HepG2 (cell line): ENCODE measurements around the gene MYO16. TPM values are rescaled to one million over a fixed set of nuclear protein-coding genes. Genes with fewer than 3 reads are reported as not detected.

Experiments used
- ATAC-seq: fragments of 200-7000 bp; cut with Tn5 transposase; 3 replicates; pipeline ENCODE4 v1.9.1; 2020; ENCODE audit warnings: mild to moderate bottlenecking, moderate library complexity
- BruUV-seq: library from RNA; stranded (reverse); fragments of 400-500 nt; replicated peaks from 2 replicates; lab custom pipeline; 2021; lab: Mats Ljungman, UMichigan
- CTCF ChIA-PET: fragments of 300-600 bp; formaldehyde crosslinking; extraction: SDS; loops from one replicate; lab custom pipeline; 2021; ENCODE audit warnings: low total read pairs, inconsistent platforms, low intra/inter-chr PET ratio; lab: Yijun Ruan, JAX
- POLR2A ChIA-PET: fragments of 350-600 bp; sonication (Branson Sonifier 250); formaldehyde crosslinking; loops from one replicate; lab custom pipeline; 2020; ENCODE audit warnings: antibody characterized with exemption, inconsistent platforms; lab: Yijun Ruan, JAX
- DNase-seq: peaks from one replicate; pipeline ENCODE4 v3.0.0-alpha.2; 2015; ENCODE audit warnings: low spot score
- FAIRE-seq: peaks from 3 replicates; lab custom pipeline; 2011; peaks lifted over from hg19 to GRCh38; lab: Jason Lieb, UNC
- H2AFZ ChIP-seq: one replicate; pipeline ENCODE4 v1.6.1; 2011; ENCODE audit warnings: low read length, inconsistent platforms
- H3K27ac ChIP-seq: fragments of 300-600 bp; 3 replicates; pipeline ENCODE4 v1.8.0; 2011; ENCODE audit warnings: mixed run types, mild to moderate bottlenecking, mixed read lengths, low read length, inconsistent platforms; ENCODE audit not compliant: insufficient read depth; ENCODE audit errors: extremely low read length
- H3K27me3 ChIP-seq, 2 experiments: fragments of 200-600 bp in 1 of 2; 2 replicates in 1 of 2; 3 replicates in 1 of 2; pipeline versions ENCODE4 v1.6.0 to v1.8.0; 2011; ENCODE audit warnings: low read length in 2 of 2, mild to moderate bottlenecking in 2 of 2, moderate library complexity in 2 of 2, inconsistent platforms in 1 of 2; ENCODE audit not compliant: insufficient read depth in 2 of 2, control insufficient read depth in 1 of 2
- H3K36me3 ChIP-seq, 2 experiments: fragments of 200-600 bp in 1 of 2; replicated peaks in 1 of 2; 2 replicates in 1 of 2; 3 replicates in 1 of 2; pipeline versions ENCODE4 v1.5.1 to v1.8.0; 2011; ENCODE audit warnings: low read length in 2 of 2, inconsistent platforms in 1 of 2; ENCODE audit not compliant: insufficient read depth in 2 of 2, control insufficient read depth in 1 of 2
- H3K4me1 ChIP-seq: 2 replicates; pipeline ENCODE4 v1.5.1; 2012; ENCODE audit warnings: low read length, inconsistent platforms; ENCODE audit not compliant: insufficient read depth
- H3K4me2 ChIP-seq: 2 replicates; pipeline ENCODE4 v1.6.0; 2011; ENCODE audit warnings: low read depth, low read length, inconsistent platforms
- H3K4me3 ChIP-seq, 3 experiments: fragments of 200-600 bp in 1 of 3; sonication (generic), shearing (Covaris generic) in 1 of 3; replicated peaks in 1 of 3; 2 replicates each; pipeline ENCODE4 v1.5.1; 2011 to 2016; ENCODE audit warnings: low read length in 3 of 3, inconsistent platforms in 2 of 3, low read depth in 2 of 3, mild to moderate bottlenecking in 2 of 3, control low read depth in 1 of 3, mixed read lengths in 1 of 3; ENCODE audit not compliant: insufficient read depth in 1 of 3
- H3K79me2 ChIP-seq: one replicate; pipeline ENCODE4 v1.6.1; 2011; ENCODE audit warnings: low read length, inconsistent platforms; ENCODE audit not compliant: insufficient read depth
- H3K9ac ChIP-seq: 2 replicates; pipeline ENCODE4 v1.6.0; 2011; ENCODE audit warnings: mild to moderate bottlenecking, low read depth, low read length, inconsistent platforms; ENCODE audit not compliant: insufficient read depth
- H3K9me3 ChIP-seq: 2 replicates; pipeline ENCODE4 v1.5.1; 2012; ENCODE audit warnings: mild to moderate bottlenecking, low read length
- H4K20me1 ChIP-seq: 2 replicates; pipeline ENCODE4 v1.6.0; 2011; ENCODE audit warnings: inconsistent platforms, mild to moderate bottlenecking, low read length, moderate library complexity; ENCODE audit not compliant: insufficient read depth
- JUND ChIP-seq: sonication (generic); formaldehyde crosslinking; IDR thresholded peaks from 2 replicates; pipeline ENCODE4 v1.8.0; 2022; ENCODE audit warnings: mild to moderate bottlenecking, missing genetic modification reagents
- MIXL1 ChIP-seq: IDR thresholded peaks from 2 replicates; pipeline ENCODE4 v1.6.1; 2016
- NFKB2 ChIP-seq: sonication (generic); formaldehyde crosslinking; IDR thresholded peaks from 2 replicates; pipeline ENCODE4 v1.4.0; 2020; ENCODE audit warnings: missing genetic modification reagents, borderline replicate concordance
- PHF20 ChIP-seq: sonication (generic); formaldehyde crosslinking; IDR thresholded peaks from 2 replicates; pipeline ENCODE4 v1.5.0; 2020; ENCODE audit warnings: mild to moderate bottlenecking, missing genetic modification reagents
- PHF8 ChIP-seq: sonication (generic); formaldehyde crosslinking; IDR thresholded peaks from 2 replicates; pipeline ENCODE4 v1.5.0; 2020; ENCODE audit warnings: missing genetic modification reagents
- RBAK ChIP-seq: sonication (generic); formaldehyde crosslinking; IDR thresholded peaks from 2 replicates; pipeline ENCODE4 v1.5.1; 2020; ENCODE audit warnings: mild to moderate bottlenecking, missing genetic modification reagents
- RFXAP ChIP-seq: sonication (generic); formaldehyde crosslinking; IDR thresholded peaks from 2 replicates; pipeline ENCODE4 v1.4.0; 2020; ENCODE audit warnings: missing genetic modification reagents, borderline replicate concordance
- TAF1 ChIP-seq: sonication (generic); formaldehyde crosslinking; IDR thresholded peaks from 2 replicates; pipeline ENCODE4 v1.4.0; 2020; ENCODE audit warnings: missing genetic modification reagents
- ZBTB42 ChIP-seq: sonication (generic); formaldehyde crosslinking; IDR thresholded peaks from 2 replicates; pipeline ENCODE4 v1.5.0; 2020; ENCODE audit warnings: mild to moderate bottlenecking, missing genetic modification reagents
- ZEB1 ChIP-seq: IDR thresholded peaks from 2 replicates; pipeline ENCODE4 v1.6.1; 2012; ENCODE audit warnings: mild to moderate bottlenecking, low read depth, inconsistent platforms; ENCODE audit not compliant: insufficient replicate concordance
- ZNF510 ChIP-seq: sonication (generic); formaldehyde crosslinking; IDR thresholded peaks from 2 replicates; pipeline ENCODE4 v1.4.0; 2020; ENCODE audit warnings: low read depth, mild to moderate bottlenecking, missing genetic modification reagents
- ZNF546 ChIP-seq: sonication (generic); formaldehyde crosslinking; conservative IDR thresholded peaks from 2 replicates; pipeline ENCODE4 v1.8.1; 2023; ENCODE audit warnings: mild to moderate bottlenecking, missing genetic modification reagents
- WGBS: methylation state at CpG from one replicate; pipeline ENCODE4 v1.1.6; 2017; ENCODE audit warnings: low lambda C conversion rate; 5-methylcytosine and 5-hydroxymethylcytosine counted together
- in situ Hi-C: cut with HindIII; loops from 2 replicates; pipeline ENCODE4 v1.10.0; 2017; ENCODE audit warnings: low pct_unique_long_range_greater_than_20kb; ENCODE audit not compliant: extremely low pct_ligation_motif_present
- intact Hi-C: fragments of 100-400 bp; cut with micrococcal nuclease; formaldehyde crosslinking; loops from one replicate; pipeline ENCODE4 v1.10.0; 2022; ENCODE audit not compliant: unreplicated experiment
- polyA plus RNA-seq, 8 experiments: library from polyadenylated mRNA; depleted of rRNA in 3 of 8; stranded (reverse) in 7 of 8; unstranded in 1 of 8; fragments of >200 nt; fragmentation: Illumina TruSeq in 4 of 8; extraction: Trizol in 4 of 8; gene quantifications; 2 replicates each; pipeline versions ENCODE4 v1.2.1 to v1.2.3, GENCODE V29; 2011 to 2016; ENCODE audit warnings: low read depth in 4 of 8, missing spikeins in 1 of 8, mixed read lengths in 1 of 8; ENCODE audit not compliant: insufficient read depth in 1 of 8
- total RNA-seq, 5 experiments: library from RNA; depleted of rRNA; stranded (reverse); fragments of >200 nt; fragmentation: Illumina TruSeq; extraction: Trizol; gene quantifications; 2 replicates each; pipeline ENCODE4 v1.2.3, GENCODE V29; 2016; ENCODE audit warnings: low read depth in 1 of 5
- TF ChIP-seq, protein P1 (sequence below): sonication (generic); formaldehyde crosslinking; IDR thresholded peaks from 2 replicates; pipeline ENCODE4 v1.5.1; 2020; ENCODE audit warnings: missing genetic modification reagents, mild to moderate bottlenecking, borderline replicate concordance
- TF ChIP-seq, protein P2 (sequence below): sonication (generic); formaldehyde crosslinking; IDR thresholded peaks from 2 replicates; pipeline ENCODE4 v1.4.0; 2020; ENCODE audit warnings: missing genetic modification reagents
- TF ChIP-seq, protein P3 (sequence below): sonication (generic); formaldehyde crosslinking; IDR thresholded peaks from 2 replicates; pipeline ENCODE4 v1.4.0; 2020; ENCODE audit warnings: low read depth, missing genetic modification reagents
- TF ChIP-seq, protein P4 (sequence below): sonication (generic); formaldehyde crosslinking; IDR thresholded peaks from 2 replicates; pipeline ENCODE4 v1.4.0; 2020; ENCODE audit warnings: mild to moderate bottlenecking, missing genetic modification reagents

Gene MYO16
- total and polyA plus RNA-seq, 2 of the 13 experiments (the other 11 are each of a cell fraction or from before 2014, with no cell fraction given): not detected

DNA sequence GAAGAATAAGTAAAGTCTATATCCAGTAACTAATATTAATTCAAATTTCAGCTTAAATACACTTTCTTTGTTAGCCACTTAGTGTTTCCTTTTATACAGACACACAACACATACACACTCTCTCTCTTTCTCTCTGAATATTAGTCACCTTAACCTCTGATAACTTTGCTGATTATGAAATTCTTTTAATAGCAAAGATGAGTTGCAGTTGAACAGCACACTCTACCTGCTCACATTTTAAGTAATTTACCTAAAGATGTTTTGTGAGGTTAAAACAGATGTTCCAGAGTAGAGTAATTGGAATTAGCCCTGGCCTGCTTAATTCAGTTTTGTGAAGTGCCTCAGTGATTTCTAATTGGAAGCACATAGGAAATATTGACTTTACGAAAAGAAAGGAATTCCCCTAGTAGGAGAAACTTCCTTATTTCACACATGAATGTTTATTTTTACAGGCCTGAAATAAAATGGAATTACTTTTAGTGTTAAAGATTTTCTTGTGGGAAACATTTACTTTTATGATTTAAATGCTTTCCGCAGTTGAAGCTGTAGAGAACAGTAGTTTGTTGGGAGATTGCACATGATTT, 184.3 kb downstream of the MYO16 start (continued):
- TF ChIP-seq, protein P1, sequence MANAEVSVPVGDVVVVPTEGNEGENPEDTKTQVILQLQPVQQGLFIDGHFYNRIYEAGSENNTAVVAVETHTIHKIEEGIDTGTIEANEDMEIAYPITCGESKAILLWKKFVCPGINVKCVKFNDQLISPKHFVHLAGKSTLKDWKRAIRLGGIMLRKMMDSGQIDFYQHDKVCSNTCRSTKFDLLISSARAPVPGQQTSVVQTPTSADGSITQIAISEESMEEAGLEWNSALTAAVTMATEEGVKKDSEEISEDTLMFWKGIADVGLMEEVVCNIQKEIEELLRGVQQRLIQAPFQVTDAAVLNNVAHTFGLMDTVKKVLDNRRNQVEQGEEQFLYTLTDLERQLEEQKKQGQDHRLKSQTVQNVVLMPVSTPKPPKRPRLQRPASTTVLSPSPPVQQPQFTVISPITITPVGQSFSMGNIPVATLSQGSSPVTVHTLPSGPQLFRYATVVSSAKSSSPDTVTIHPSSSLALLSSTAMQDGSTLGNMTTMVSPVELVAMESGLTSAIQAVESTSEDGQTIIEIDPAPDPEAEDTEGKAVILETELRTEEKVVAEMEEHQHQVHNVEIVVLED (CRISPR knock-in tag): no peak
- no peak for TF ChIP-seq RBAK (CRISPR knock-in tag)
- no peak for TF ChIP-seq JUND (CRISPR knock-in tag)
- TF ChIP-seq TAF1 (CRISPR knock-in tag): no peak
- TF ChIP-seq, all 625 proteins: peak for 0

DNA sequence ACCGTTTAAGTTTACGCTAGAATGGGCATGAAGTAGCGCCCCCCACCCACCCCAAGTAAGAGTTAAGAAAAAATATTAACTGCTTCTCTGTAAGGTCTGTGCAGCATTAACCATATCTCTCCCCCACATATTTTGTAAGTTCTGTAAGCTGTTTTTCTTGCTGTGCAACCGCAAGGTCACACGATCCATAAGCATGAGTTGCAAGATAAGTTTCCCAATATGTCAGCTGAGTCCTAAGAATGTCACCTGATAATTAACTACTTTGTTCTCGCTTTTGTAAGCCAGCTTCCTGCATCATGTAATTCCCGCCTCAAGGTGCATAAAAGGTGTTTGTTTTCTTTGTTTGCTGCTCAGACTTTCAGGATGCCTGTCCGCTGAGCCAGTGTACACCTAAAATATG, 187.0 kb downstream of the MYO16 start:
- Histone ChIP-seq H3K27ac (no peak overlapping the region), H2AFZ (no peak overlapping the region), H3K79me2 (no peaks in the 10 kb centered on the region), H3K9me3 (0 out of 2 replicates have a peak, but pooled peaks cover 20% of the 10 kb centered on the region), H3K36me3 (no peaks in the 10 kb centered on the region), H4K20me1 (no peaks in the 10 kb centered on the region), H3K4me2 (no peak overlapping the region), H3K4me1 (no peaks in the 10 kb centered on the region), H3K9ac (no peak overlapping the region), H3K27me3 (no peaks in the 10 kb centered on the region), H3K4me3 (no peak overlapping the region)
- intact Hi-C loops: no loop called here
- no peak for DNase-seq
- CTCF ChIA-PET: no interaction called here
- POLR2A ChIA-PET: no interaction called here
- no TSS peak for BruUV-seq
- ATAC-seq: no peak
- in situ Hi-C loops: no loop called here
- WGBS: 29% methylated on average over 8 of the region's 8 CpGs
- no peak for FAIRE-seq
- TF ChIP-seq PHF20 (CRISPR knock-in tag) (no peak), PHF8 (CRISPR knock-in tag) (no peak), ZNF510 (no peak), RFXAP (no peak), ZNF546 (CRISPR knock-in tag) (no peak), ZEB1 (no peak), ZBTB42 (CRISPR knock-in tag) (no peak), NFKB2 (no peak), MIXL1 (CRISPR knock-in tag) (no peak)
- TF ChIP-seq, protein P2, sequence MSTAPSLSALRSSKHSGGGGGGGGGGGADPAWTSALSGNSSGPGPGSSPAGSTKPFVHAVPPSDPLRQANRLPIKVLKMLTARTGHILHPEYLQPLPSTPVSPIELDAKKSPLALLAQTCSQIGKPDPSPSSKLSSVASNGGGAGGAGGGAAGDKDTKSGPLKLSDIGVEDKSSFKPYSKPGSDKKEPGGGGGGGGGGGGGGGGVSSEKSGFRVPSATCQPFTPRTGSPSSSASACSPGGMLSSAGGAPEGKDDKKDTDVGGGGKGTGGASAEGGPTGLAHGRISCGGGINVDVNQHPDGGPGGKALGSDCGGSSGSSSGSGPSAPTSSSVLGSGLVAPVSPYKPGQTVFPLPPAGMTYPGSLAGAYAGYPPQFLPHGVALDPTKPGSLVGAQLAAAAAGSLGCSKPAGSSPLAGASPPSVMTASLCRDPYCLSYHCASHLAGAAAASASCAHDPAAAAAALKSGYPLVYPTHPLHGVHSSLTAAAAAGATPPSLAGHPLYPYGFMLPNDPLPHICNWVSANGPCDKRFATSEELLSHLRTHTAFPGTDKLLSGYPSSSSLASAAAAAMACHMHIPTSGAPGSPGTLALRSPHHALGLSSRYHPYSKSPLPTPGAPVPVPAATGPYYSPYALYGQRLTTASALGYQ: no peak
- TF ChIP-seq, protein P3, sequence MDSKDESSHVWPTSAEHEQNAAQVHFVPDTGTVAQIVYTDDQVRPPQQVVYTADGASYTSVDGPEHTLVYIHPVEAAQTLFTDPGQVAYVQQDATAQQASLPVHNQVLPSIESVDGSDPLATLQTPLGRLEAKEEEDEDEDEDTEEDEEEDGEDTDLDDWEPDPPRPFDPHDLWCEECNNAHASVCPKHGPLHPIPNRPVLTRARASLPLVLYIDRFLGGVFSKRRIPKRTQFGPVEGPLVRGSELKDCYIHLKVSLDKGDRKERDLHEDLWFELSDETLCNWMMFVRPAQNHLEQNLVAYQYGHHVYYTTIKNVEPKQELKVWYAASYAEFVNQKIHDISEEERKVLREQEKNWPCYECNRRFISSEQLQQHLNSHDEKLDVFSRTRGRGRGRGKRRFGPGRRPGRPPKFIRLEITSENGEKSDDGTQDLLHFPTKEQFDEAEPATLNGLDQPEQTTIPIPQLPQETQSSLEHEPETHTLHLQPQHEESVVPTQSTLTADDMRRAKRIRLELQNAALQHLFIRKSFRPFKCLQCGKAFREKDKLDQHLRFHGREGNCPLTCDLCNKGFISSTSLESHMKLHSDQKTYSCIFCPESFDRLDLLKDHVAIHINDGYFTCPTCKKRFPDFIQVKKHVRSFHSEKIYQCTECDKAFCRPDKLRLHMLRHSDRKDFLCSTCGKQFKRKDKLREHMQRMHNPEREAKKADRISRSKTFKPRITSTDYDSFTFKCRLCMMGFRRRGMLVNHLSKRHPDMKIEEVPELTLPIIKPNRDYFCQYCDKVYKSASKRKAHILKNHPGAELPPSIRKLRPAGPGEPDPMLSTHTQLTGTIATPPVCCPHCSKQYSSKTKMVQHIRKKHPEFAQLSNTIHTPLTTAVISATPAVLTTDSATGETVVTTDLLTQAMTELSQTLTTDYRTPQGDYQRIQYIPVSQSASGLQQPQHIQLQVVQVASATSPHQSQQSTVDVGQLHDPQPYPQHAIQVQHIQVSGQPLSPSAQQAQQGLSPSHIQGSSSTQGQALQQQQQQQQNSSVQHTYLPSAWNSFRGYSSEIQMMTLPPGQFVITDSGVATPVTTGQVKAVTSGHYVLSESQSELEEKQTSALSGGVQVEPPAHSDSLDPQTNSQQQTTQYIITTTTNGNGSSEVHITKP (CRISPR knock-in tag): no peak
- TF ChIP-seq, protein P4, sequence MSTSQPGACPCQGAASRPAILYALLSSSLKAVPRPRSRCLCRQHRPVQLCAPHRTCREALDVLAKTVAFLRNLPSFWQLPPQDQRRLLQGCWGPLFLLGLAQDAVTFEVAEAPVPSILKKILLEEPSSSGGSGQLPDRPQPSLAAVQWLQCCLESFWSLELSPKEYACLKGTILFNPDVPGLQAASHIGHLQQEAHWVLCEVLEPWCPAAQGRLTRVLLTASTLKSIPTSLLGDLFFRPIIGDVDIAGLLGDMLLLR (CRISPR knock-in tag): no peak
